HG03064 (cell line): ENCODE results near the gene ZMYM3.

ENCODE experiments used
- ATAC-seq: cut with Tn5 transposase; IDR thresholded peaks from one replicate; pipeline ENCODE4 v1.9.1; 2021; ENCODE audit warnings: low read depth; ENCODE audit not compliant: unreplicated experiment

ZMYM3 gene

GRCh38 chrX:71214604-71215337, 39.2 kb downstream of the ZMYM3 start:
- ATAC-seq, result no peak

- ATAC-seq, result no peak
Measured at GRCh38 chrX:71214152-71214551, 39.8 kb downstream of the ZMYM3 start.

GRCh38 chrX:71212536-71212935, 41.4 kb downstream of the ZMYM3 start:
- no peak for ATAC-seq

- no peak for ATAC-seq
Measured at GRCh38 chrX:71210816-71211215, 43.1 kb downstream of the ZMYM3 start.

- no peak for ATAC-seq
Measured at GRCh38 chrX:71199252-71200008, 54.5 kb downstream of the ZMYM3 start.

- ATAC-seq, result no peak
Measured at GRCh38 chrX:71198066-71198465, 55.9 kb downstream of the ZMYM3 start.

GRCh38 chrX:71195964-71196649, 57.8 kb downstream of the ZMYM3 start:
- no peak for ATAC-seq

GRCh38 chrX:71191248-71191647, 62.7 kb downstream of the ZMYM3 start:
- no peak for ATAC-seq
